OCI-LY3 (cell line): ENCODE results near the gene CENPH.

Source experiments
- H2AFZ ChIP-seq: fragments of 200-600, 300-600 bp; shearing (Covaris generic); 2 replicates; pipeline ENCODE4 v1.6.0; 2014; ENCODE audit warnings: antibody characterized with exemption, low read depth, low read length
- H3K27ac ChIP-seq: fragments of 200-600, 300-600 bp; sonication (generic); 2 replicates; pipeline ENCODE4 v1.5.1; 2014; ENCODE audit warnings: mild to moderate bottlenecking, low read length, moderate library complexity, mixed read lengths
- H3K27me3 ChIP-seq: fragments of 200-600, 300-600 bp; sonication (generic); 2 replicates; pipeline ENCODE4 v1.6.1; 2014; ENCODE audit warnings: low read depth, low read length, mixed read lengths
- H3K36me3 ChIP-seq: fragments of 200-600, 300-600 bp; sonication (generic); replicated peaks from 2 replicates; pipeline ENCODE3; 2014; ENCODE audit warnings: low read depth, low read length, mixed read lengths
- H3K4me1 ChIP-seq: fragments of 300-600, 200-600 bp; sonication (generic); 2 replicates; pipeline ENCODE4 v1.6.1; 2014; ENCODE audit warnings: low read length, mixed read lengths
- H3K4me2 ChIP-seq: fragments of 200-600, 300-600 bp; sonication (generic); 2 replicates; pipeline ENCODE4 v1.6.1; 2014; ENCODE audit warnings: low read length, mixed read lengths
- H3K4me3 ChIP-seq: fragments of 300-600, 200-600 bp; sonication (generic); 2 replicates; pipeline ENCODE4 v1.5.1; 2014; ENCODE audit warnings: antibody characterized with exemption, mild to moderate bottlenecking, low read length, moderate library complexity
- H3K79me2 ChIP-seq: fragments of 300-600, 200-600 bp; shearing (Covaris generic); 2 replicates; pipeline ENCODE4 v1.6.1; 2014; ENCODE audit warnings: mild to moderate bottlenecking, low read length, mixed read lengths
- H3K9ac ChIP-seq: fragments of 300-600, 200-600 bp; shearing (Covaris generic); 2 replicates; pipeline ENCODE4 v1.6.0; 2014; ENCODE audit warnings: mild to moderate bottlenecking, low read length, moderate library complexity
- H3K9me3 ChIP-seq: fragments of 200-600, 300-600 bp; shearing (Covaris generic); 2 replicates; pipeline ENCODE4 v1.6.1; 2014; ENCODE audit warnings: low read length, mixed read lengths; ENCODE audit not compliant: insufficient read depth
- H4K20me1 ChIP-seq: fragments of 200-600, 300-600 bp; sonication (generic); 2 replicates; pipeline ENCODE4 v1.6.1; 2016; ENCODE audit warnings: low read length, mixed read lengths; ENCODE audit not compliant: insufficient read depth
- EZH2phosphoT487 ChIP-seq: fragments of 200-600 bp; shearing (Covaris generic); IDR thresholded peaks from 2 replicates; pipeline ENCODE4 v1.6.1; 2018; ENCODE audit warnings: antibody characterized with exemption, mixed run types, low read depth
- TF ChIP-seq, protein P1 (sequence below): fragments of 200-600, 300-600 bp; sonication (generic); IDR thresholded peaks from 2 replicates; pipeline ENCODE4 v1.5.1; 2014; ENCODE audit warnings: antibody characterized with exemption, low read length, low read depth

CENPH gene

DNA sequence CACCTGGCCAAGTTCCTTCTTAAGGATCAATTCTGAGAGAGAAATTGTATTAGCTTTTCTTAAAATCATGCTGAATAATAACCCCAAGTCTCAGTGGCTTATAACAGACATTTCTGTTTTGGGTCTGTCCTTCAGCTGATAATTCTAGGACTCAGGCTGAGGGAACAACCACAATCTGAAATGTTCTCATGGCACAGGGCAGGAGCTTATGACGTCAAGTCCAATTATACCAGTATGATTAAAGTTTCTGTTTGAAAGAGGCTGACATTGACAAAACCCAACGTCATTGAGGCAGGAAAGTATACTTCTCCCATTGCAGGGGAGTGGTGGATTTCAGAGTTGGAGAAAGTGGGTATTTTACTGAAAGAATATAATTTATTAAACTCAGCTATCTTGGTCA, 21.8 kb downstream of the CENPH start:
- no peaks in the 10 kb centered on the region for H3K9me3 ChIP-seq
- H3K4me1 ChIP-seq: no peaks in the 10 kb centered on the region
- no peak for TF ChIP-seq EZH2phosphoT487
- TF ChIP-seq, protein P1, sequence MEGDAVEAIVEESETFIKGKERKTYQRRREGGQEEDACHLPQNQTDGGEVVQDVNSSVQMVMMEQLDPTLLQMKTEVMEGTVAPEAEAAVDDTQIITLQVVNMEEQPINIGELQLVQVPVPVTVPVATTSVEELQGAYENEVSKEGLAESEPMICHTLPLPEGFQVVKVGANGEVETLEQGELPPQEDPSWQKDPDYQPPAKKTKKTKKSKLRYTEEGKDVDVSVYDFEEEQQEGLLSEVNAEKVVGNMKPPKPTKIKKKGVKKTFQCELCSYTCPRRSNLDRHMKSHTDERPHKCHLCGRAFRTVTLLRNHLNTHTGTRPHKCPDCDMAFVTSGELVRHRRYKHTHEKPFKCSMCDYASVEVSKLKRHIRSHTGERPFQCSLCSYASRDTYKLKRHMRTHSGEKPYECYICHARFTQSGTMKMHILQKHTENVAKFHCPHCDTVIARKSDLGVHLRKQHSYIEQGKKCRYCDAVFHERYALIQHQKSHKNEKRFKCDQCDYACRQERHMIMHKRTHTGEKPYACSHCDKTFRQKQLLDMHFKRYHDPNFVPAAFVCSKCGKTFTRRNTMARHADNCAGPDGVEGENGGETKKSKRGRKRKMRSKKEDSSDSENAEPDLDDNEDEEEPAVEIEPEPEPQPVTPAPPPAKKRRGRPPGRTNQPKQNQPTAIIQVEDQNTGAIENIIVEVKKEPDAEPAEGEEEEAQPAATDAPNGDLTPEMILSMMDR: no peak
- H3K27ac ChIP-seq: no peak overlapping the region
- no peaks in the 10 kb centered on the region for H3K36me3 ChIP-seq
- no peaks in the 10 kb centered on the region for H3K79me2 ChIP-seq
- no peak overlapping the region for H3K4me3 ChIP-seq
- H3K27me3 ChIP-seq: no peaks in the 10 kb centered on the region
- H2AFZ ChIP-seq: no peak overlapping the region
- no peak overlapping the region for H3K9ac ChIP-seq
- H4K20me1 ChIP-seq: no peaks in the 10 kb centered on the region
- no peak overlapping the region for H3K4me2 ChIP-seq

DNA sequence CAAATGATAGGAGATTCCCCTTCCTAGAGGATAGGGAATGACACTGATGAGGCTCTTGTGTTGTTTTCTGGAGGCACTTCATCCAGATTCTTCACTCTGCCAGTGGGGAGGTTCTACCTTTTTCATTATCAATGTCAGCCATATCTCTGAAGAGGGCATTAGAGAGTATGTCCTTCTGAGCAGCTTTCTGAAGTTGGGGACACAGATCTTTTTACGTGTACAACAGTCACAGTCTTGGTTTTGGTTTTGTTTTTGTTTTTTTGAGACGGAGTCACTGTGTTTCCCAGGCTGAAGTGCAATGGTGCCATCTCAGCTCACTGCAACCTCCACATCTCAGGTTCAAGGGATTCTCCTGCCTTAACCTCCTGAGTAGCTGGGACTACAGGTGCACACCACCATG, 22.6 kb downstream of the CENPH start:
- Histone ChIP-seq H3K4me2 (no peak overlapping the region), H3K9ac (no peak overlapping the region), H4K20me1 (no peaks in the 10 kb centered on the region), H3K4me1 (no peaks in the 10 kb centered on the region), H3K27ac (no peak overlapping the region), H3K27me3 (no peaks in the 10 kb centered on the region), H3K79me2 (no peaks in the 10 kb centered on the region), H2AFZ (no peak overlapping the region), H3K36me3 (no peaks in the 10 kb centered on the region), H3K4me3 (no peak overlapping the region), H3K9me3 (no peaks in the 10 kb centered on the region)
- TF ChIP-seq, protein P1: no peak
- TF ChIP-seq EZH2phosphoT487: no peak

- Histone ChIP-seq H3K9me3 (no peaks in the 10 kb centered on the region), H3K27ac (no peak overlapping the region), H3K79me2 (peaks cover 6% of the 10 kb centered on the region), H3K4me3 (no peak overlapping the region), H3K27me3 (no peaks in the 10 kb centered on the region), H4K20me1 (no peaks in the 10 kb centered on the region), H2AFZ (no peak overlapping the region), H3K36me3 (no peaks in the 10 kb centered on the region), H3K9ac (no peak overlapping the region), H3K4me1 (peaks cover 2% of the 10 kb centered on the region; the same call in 1 of the 2 replicates), H3K4me2 (no peak overlapping the region)
- TF ChIP-seq EZH2phosphoT487: no peak
- TF ChIP-seq, protein P1: no peak
Observed at GRCh38 chr5:69213513-69214215, 24.3 kb downstream of the CENPH start.

GRCh38 chr5:69217151-69217511, 27.7 kb downstream of the CENPH start:
- Histone ChIP-seq H3K79me2 (peaks cover 15% of the 10 kb centered on the region), H4K20me1 (no peaks in the 10 kb centered on the region), H3K4me1 (peaks cover 6% of the 10 kb centered on the region; the same call in 1 of the 2 replicates), H3K4me2 (peak overlapping the region; percentile 75), H3K27me3 (no peaks in the 10 kb centered on the region), H3K9me3 (no peaks in the 10 kb centered on the region), H3K36me3 (no peaks in the 10 kb centered on the region), H3K9ac (peak overlapping the region; percentile 42), H3K4me3 (peak overlapping the region; percentile 82), H2AFZ (peak overlapping the region; percentile 43), H3K27ac (no peak overlapping the region)
- TF ChIP-seq, protein P1: no peak
- TF ChIP-seq EZH2phosphoT487: no peak
